IPS-11a (cell line): ENCODE measurements around the gene XRCC5.
"Not testable (repeated sequence)": the region's sequence is repeated elsewhere in the genome, so short reads cannot be mapped to it uniquely, and the experiment has no call there.

Source experiments
- H3K4me3 ChIP-seq: one replicate; pipeline ENCODE4 v1.5.1; 2013; ENCODE audit warnings: low read depth, low read length, control low read depth

XRCC5 gene

DNA sequence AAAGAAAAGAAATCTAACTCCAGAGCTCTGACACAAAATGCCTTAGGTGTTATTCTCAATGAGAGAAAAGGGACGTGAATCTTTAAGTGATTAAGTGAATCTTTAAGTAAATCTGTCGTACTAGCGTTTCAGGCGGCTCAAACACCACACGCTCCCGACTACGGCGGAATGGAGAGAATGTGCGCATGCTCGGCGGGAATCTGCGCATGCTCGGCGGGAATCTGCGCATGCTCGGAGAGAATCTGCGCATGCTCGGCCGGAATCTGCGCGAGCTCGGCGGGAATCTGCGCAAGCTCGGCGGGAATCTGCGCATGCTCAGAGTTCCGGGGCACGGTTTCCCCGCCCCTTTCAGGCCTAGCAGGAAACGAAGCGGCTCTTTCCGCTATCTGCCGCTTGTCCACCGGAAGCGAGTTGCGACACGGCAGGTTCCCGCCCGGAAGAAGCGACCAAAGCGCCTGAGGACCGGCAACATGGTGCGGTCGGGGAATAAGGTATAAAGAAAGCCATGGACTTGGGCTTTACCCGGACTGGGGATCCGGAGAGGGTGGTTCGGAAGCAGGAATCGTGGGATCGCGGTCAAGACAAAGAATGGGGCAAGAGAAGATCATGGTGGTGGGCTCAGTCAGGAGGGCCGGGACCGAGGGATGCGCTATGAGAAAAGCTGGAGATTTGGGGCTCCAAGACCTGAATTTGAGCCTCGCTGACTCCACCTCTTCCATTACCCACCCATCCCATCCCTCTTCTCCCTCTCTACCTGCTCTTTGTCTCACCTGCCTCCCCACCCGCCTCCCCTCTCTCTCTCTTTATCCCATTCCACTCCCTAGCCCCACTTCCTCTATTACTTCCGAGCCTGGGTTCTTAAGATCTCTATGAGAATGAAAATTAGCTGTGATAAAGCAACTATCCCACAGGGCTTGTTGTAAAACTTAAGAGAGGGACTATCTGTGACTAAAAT lies at the start of gene XRCC5:
TSS of gene XRCC5 (plus strand) at position 382 of the 955 bp plus-strand sequence. CDS start at position 471, 89 bp downstream.
- peak within 1 kb of the TSS; percentile 100 for H3K4me3 ChIP-seq

DNA sequence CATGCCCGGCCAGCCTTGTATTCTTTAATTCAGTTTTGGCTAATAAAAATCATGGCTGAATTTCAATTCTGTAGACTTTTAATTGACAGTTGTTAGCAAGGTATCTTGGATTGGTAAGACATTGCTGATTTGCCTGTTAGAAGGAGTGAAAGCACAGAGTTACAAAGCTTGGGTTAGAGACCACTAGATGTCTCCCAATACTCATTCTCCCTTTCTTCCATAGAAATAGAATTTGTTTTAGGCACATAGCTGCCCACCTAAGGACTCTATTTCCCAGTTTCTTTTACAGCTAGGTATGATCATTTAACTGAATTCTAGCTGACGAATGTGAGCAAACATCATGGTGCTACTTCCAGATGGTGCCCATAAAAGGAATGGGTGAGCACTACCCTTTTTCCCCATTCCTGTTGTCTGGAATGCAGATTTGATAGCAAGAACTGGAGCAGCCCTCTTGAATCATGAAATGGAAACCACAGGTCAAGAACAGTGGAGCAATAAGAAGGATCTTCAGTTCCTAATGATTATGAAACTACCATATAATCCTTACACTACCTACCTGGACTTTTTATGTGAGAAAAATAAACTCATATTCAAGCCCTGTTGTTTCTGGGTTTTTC lies 45.0 kb upstream of the XRCC5 start:
- no peak overlapping the region for H3K4me3 ChIP-seq

DNA sequence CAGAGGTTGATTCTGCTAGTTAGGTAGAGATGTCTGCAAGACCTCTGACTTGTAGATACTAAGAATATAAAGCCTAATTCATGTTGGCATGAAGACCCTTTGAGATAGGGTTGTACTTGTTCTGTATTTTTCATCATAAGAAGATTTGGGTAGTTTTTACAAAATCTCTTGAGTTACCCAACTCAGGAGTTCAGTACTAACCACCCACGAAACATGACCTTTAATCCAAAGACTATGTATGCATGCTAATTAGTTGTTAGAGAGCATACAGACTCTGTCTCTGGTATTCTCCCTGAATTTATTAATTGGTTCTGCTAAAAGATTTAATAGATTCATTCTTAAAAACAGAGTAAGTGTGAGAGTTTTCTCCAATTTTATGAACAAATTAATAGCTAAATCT lies 44.5 kb upstream of the XRCC5 start:
- H3K4me3 ChIP-seq, result no peak overlapping the region

DNA sequence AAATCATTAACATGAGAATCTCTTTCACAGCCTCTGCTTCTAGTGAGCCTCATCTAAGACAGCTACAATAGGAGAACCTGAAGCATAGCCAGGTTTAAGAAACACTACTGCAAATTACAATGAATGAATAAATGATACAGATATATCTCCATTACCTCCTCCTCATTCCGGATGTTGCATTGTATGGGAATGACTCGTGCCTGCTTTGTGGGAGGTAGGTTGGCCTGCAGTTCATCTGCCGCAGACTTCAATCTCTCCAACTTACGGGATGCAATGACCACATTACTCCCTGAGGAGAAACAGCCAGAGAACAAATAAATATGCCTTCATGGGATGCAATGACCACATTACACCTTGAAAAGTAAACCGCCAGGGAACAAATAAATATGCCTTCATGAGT lies 42.9 kb upstream of the XRCC5 start:
- no peak overlapping the region for H3K4me3 ChIP-seq

- no peak overlapping the region for H3K4me3 ChIP-seq
These were observed 40.1 kb upstream of the XRCC5 start for GRCh38 chr2:216069028-216069427.

DNA sequence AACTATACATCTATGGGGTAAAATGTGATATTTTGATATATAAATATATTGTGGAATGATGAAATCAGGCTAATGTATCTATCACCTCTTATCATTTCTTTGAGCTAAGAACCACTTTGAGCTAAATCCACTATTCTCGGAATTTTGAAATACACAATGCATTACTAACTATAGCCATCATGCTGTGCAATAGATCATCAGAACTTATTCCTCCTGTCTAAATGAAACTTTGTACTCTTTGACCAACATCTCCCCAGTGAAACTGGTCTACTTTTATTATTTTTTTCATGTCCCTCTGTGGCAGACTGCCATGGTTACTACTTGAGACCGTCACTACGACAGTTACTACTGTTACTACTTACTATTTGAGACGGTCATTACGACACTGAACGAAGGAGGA lies 39.0 kb upstream of the XRCC5 start:
- H3K4me3 ChIP-seq, result no peak overlapping the region

DNA sequence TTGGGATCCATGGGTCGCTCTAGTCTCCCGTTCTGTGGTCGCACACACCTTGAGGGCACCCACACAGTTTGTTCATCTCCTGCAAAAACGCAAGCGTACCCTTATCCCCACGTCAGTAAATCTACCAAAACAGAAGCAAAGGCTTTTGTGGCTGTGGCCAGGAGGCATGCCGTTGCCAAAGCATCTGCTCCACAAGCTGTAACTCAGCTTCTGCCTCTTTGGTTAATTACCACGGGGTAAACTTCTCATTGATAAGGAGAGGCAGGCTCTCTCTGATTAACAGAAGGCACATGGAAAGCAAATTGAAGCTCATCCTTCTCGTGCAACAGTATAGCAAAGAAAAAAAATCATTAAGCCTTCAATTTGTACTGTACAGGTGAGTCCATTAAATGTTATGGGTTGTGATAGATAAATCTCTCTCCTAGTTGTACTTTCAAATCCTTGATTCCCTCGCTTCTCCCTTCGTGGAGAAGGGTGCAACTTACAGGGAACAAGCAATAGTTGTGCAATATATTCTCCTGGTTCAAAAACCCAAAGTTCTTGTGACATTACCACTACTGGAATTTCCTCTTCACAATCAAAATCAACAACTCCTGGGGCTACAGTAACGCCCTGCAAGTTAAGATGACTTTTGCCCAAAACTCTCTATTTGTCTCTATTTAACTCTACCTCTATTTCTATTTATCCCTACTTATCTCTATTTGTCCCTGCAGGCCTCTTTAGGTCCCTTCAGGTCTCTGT lies 37.9 kb upstream of the XRCC5 start:
- H3K4me3 ChIP-seq, result no peak overlapping the region

GRCh38 chr2:216072473-216072872 lies 36.7 kb upstream of the XRCC5 start:
- no peak overlapping the region for H3K4me3 ChIP-seq

GRCh38 chr2:216073773-216074172 lies 35.4 kb upstream of the XRCC5 start:
- H3K4me3 ChIP-seq, result no peak overlapping the region

DNA sequence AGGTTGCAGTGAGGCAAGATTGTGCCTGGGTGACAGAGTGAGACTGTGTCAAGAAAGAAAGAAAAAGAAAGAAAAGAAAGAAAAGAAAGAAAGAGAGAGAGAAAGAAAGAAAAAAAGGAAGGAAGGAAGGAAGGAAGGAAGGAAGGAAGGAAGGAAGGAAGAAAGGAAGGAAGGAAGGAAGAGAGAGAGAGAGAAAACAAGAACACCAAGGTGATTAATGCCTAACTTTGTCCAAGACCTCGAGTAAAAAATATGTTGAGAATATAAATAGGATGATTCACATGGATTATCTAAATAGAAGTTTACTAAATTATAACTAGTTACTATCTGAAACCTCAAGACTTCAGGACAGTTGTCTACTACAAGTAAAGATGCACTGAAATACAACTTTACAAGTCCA lies 34.8 kb upstream of the XRCC5 start:
- H3K4me3 ChIP-seq, result no peak overlapping the region

DNA sequence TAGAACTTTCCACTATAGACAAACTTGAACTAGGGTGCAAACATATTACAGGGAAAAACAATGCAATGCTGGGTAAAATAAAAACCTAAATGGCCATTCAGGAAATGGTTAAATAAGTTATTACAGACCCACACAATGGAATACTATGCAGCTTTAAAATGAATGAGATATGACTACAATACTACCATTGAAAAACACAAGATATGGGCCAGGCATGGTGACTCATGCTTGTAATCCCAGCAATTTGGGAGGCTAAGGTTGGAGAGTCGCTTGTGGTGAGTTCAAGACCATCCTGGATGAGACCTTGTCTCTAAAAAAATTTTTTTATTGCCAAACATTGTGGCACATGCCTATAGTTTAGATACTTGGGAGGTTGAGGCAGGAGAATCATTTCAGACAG lies 34.4 kb upstream of the XRCC5 start:
- H3K4me3 ChIP-seq, result no peak overlapping the region

- no peak overlapping the region for H3K4me3 ChIP-seq
These were observed 33.4 kb upstream of the XRCC5 start for GRCh38 chr2:216075510-216076485.

DNA sequence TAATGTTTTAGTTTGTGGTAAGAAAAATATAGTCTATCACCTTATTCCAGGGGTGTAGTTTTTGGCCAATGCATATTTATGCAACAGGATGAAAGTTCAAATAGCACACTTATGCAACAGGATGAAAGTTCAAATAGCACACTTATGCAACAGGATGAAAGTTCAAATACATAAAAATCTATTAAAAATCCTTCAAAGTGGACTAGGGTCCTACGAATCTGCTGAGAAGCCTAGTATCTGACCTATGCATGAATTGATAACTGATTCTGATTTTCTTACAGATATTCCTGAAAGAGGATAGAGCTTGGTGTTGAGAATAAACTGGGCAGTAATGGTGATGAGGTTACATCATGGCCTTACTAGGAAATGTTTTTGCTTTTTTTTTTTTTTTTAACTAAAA lies 30.4 kb upstream of the XRCC5 start:
- H3K4me3 ChIP-seq, result no peak overlapping the region

- H3K4me3 ChIP-seq, result not testable (repeated sequence)
These were observed 29.1 kb upstream of the XRCC5 start for GRCh38 chr2:216080048-216080447.

DNA sequence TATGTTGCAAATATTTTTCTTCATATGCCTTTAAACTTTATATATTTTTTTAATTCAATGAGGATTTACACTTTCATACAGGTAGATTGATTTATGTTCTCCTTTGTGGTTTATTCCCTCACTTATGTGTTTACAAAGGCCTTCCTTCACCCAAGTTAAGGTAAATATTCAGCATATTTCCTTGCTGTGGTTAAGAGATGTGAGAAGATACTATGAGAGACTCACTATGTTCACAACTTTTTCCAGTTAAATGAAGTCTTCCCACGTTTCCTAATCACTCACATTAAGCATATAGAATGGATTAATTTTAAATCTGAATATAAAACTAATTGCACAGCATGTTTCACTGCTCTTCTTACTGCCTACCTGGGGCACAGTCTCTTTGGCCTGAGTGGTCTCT lies 28.1 kb upstream of the XRCC5 start:
- H3K4me3 ChIP-seq, result peak overlapping the region; percentile 72

- H3K4me3 ChIP-seq, result peak within 1 kb of the TSS; percentile 72
These were observed 27.5 kb upstream of the XRCC5 start, which contains the start of the genes PECR and TMEM169 for GRCh38 chr2:216081487-216082116. Gene PECR, minus strand, starts transcription at chr2:216081809. Its CDS starts 68 bp downstream, at chr2:216081741. Gene TMEM169, plus strand, starts transcription at chr2:216081919. Its CDS starts 14,045 bp downstream, at chr2:216095964.

DNA sequence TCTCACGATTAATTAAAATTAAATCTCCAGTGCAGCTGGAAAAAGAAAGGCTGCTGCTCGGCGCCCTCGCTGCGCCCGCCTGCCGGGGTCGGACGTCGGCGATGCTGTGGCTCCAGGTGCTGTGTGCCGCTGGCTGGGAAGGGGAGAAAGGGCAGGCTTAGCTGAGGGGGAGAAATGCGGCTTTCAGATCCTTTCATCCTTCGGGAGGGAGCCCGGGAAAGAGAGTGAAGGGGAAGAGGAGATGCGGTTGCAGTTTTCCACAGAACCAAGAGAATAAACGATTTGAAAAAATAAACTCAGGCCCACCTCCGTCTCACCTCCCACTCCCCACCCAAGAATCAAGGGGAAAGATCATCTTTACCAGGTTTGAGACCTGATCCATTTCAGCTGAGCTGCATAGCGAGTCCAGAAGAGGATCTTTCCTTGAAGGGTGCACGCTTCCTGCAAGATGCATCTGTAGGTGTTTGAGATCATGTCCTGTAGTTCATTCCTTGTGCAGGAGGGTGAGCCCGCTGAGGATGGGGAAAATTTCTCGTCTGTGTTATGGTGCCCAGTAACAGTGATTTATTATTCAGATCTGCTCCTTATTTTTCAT lies 26.9 kb upstream of the XRCC5 start:
- H3K4me3 ChIP-seq, result peak overlapping the region; percentile 72

- no peak overlapping the region for H3K4me3 ChIP-seq
These were observed 26.3 kb upstream of the XRCC5 start for GRCh38 chr2:216082805-216083204.
